ENCODE data around the gene LDB3. TPM values are rescaled to one million over a fixed set of nuclear protein-coding genes. Genes with fewer than 3 reads are reported as not detected.

Gene LDB3
- total RNA-seq, 1 donor from 2014 or later: 0.46 TPM

DNA sequence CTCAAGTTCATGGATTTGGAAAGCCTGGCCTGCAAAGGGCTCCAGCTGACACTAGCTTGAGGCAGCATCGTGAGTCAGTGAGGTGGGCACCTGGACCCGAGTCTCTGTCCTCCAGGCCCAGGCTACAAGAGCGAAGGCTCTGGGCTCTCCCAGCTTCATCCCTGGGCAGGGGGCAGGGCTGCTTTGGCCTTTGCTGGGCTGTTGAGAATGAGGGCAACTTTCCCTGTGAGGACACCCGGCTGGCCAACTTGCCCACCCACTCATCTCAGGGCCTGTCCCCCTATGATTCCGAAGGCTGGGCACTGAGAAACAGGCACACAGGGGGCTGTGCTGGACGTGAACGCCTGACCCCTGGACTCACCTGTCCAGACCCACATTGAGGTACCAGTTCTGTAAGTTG lies 24.4 kb downstream of the LDB3 start:
- H3K4me3 Mint-ChIP-seq (ENCODE audit: unreplicated experiment): no peak overlapping the region
- peaks cover 4% of the 10 kb centered on the region for H3K27me3 Mint-ChIP-seq (ENCODE audit: unreplicated experiment)
- H3K9me3 Mint-ChIP-seq (ENCODE audit: unreplicated experiment): no peaks in the 10 kb centered on the region
- H3K27ac Mint-ChIP-seq (ENCODE audit: unreplicated experiment): no peak overlapping the region
- H3K4me1 Mint-ChIP-seq (ENCODE audit: unreplicated experiment): peaks cover 51% of the 10 kb centered on the region
- no peak for DNase-seq (ENCODE audit: extremely low spot score, unreplicated experiment)
- TF ChIP-seq, protein P1, sequence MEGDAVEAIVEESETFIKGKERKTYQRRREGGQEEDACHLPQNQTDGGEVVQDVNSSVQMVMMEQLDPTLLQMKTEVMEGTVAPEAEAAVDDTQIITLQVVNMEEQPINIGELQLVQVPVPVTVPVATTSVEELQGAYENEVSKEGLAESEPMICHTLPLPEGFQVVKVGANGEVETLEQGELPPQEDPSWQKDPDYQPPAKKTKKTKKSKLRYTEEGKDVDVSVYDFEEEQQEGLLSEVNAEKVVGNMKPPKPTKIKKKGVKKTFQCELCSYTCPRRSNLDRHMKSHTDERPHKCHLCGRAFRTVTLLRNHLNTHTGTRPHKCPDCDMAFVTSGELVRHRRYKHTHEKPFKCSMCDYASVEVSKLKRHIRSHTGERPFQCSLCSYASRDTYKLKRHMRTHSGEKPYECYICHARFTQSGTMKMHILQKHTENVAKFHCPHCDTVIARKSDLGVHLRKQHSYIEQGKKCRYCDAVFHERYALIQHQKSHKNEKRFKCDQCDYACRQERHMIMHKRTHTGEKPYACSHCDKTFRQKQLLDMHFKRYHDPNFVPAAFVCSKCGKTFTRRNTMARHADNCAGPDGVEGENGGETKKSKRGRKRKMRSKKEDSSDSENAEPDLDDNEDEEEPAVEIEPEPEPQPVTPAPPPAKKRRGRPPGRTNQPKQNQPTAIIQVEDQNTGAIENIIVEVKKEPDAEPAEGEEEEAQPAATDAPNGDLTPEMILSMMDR (IDR thresholded peaks at IDR 0.05): no peak
- no peaks in the 10 kb centered on the region for H3K36me3 Mint-ChIP-seq (ENCODE audit: unreplicated experiment)

DNA sequence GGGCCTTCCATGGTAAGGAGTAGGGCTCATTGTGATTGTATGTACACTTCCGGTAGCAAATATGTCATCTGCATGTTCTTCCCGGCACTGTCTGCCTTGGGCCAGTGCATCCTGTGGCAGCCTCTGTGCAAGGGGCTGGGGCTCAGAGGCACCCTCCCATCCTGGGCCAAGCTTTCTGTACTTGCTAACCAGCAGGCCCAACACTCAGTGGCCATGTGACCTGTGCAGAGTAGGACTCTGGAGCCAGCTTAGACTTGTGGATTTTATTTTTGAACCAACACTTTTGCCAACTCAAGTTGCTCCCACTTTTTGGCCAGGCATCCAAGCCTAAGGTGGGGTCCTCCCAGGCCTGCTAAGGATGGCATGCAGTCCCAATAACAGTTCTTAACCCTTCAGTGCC lies 25.0 kb downstream of the LDB3 start:
- no peaks in the 10 kb centered on the region for H3K36me3 Mint-ChIP-seq (ENCODE audit: unreplicated experiment)

DNA sequence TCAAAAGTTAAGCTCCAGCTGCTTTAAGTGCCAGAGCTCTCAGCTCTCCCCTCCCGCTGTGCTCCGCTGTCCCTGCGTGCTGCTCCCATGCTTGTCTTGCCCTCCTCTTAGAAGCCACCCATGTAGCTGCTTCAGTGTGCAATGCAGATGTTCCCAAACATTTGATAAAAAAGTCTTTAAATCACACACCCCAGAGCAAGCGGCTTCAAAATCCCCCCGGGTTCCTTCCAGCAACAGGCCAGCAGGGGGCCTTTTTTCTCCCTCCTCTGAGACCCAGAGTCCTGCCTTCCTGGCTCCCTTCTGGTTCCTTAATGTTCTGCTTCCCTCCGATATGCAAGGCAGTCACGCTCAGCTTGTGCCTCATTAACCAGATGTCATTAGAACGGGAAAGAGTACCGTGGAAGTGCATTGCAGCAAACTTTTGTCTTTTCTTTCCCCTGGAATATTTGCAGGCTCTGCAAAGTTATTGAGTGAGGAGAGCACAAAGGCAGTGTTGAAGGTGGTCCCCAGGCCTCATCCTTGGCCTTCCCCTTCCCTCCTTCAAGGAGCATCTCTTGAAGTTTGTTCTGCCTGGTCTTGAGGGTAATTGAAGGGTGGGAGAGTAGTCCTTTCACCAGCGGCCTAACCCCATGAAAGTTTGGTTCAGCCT lies 25.5 kb downstream of the LDB3 start:
- H3K27ac Mint-ChIP-seq (ENCODE audit: unreplicated experiment): peak overlapping the region; percentile 52
- H3K9me3 Mint-ChIP-seq (ENCODE audit: unreplicated experiment): no peaks in the 10 kb centered on the region
- peak overlapping the region; percentile 60 for H3K4me3 Mint-ChIP-seq (ENCODE audit: unreplicated experiment)
- peaks cover 4% of the 10 kb centered on the region for H3K27me3 Mint-ChIP-seq (ENCODE audit: unreplicated experiment)
- TF ChIP-seq, protein P1 (IDR thresholded peaks at IDR 0.05): peak; percentile 71
- no peak for DNase-seq (ENCODE audit: extremely low spot score, unreplicated experiment)
- peaks cover 40% of the 10 kb centered on the region for H3K4me1 Mint-ChIP-seq (ENCODE audit: unreplicated experiment)
- no peaks in the 10 kb centered on the region for H3K36me3 Mint-ChIP-seq (ENCODE audit: unreplicated experiment)

More for the DNA sequence above, 25.0 kb downstream of the LDB3 start:
- TF ChIP-seq, protein P1 (IDR thresholded peaks at IDR 0.05): no peak
- DNase-seq (ENCODE audit: extremely low spot score, unreplicated experiment): no peak
- peaks cover 4% of the 10 kb centered on the region for H3K27me3 Mint-ChIP-seq (ENCODE audit: unreplicated experiment)
- H3K4me1 Mint-ChIP-seq (ENCODE audit: unreplicated experiment): peaks cover 45% of the 10 kb centered on the region
- peak overlapping the region; percentile 52 for H3K27ac Mint-ChIP-seq (ENCODE audit: unreplicated experiment)
- no peak overlapping the region for H3K4me3 Mint-ChIP-seq (ENCODE audit: unreplicated experiment)
- H3K9me3 Mint-ChIP-seq (ENCODE audit: unreplicated experiment): no peaks in the 10 kb centered on the region

DNA sequence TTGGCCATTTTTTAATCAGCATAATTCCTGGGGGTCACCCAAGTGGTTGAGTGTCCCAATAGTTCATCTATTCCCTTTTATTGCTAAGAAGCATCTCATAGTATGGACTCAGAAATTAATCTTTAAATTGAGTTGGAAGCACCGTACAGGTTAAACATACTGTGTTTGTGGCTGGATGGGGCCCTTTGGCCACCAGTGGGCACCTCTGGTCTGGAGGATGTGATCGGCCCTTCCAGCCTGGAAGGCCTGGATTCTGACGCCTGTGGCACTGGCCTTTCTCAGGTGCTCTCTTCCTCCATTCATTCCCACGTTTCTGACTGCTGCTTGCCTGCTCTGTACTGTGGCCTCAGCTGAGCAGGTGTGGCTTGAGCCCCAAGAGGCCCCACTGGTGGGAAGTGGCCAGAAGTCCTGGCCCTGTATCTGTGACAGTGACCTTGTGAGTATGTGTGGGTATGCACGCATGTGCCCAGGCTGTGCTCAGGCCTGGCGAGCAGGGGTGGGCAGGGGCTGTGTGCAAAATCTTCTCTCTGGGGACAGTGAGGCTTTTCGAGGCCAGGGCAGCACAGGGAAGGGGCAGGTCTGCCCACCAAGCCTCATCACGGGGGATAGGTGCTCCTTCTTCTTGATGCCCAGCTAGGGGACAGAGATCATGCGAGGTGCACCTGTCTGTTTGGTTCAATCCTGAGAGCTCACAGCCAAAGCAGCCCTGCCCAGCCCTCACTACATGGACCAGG lies 30.1 kb downstream of the LDB3 start:
- H3K4me3 Mint-ChIP-seq (ENCODE audit: unreplicated experiment): no peak overlapping the region
- no peak for DNase-seq (ENCODE audit: extremely low spot score, unreplicated experiment)
- no peaks in the 10 kb centered on the region for H3K9me3 Mint-ChIP-seq (ENCODE audit: unreplicated experiment)
- TF ChIP-seq, protein P1 (IDR thresholded peaks at IDR 0.05): peak; percentile 9
- no peak overlapping the region for H3K27ac Mint-ChIP-seq (ENCODE audit: unreplicated experiment)
- H3K36me3 Mint-ChIP-seq (ENCODE audit: unreplicated experiment): no peaks in the 10 kb centered on the region
- peaks cover 14% of the 10 kb centered on the region for H3K4me1 Mint-ChIP-seq (ENCODE audit: unreplicated experiment)
- H3K27me3 Mint-ChIP-seq (ENCODE audit: unreplicated experiment): peaks cover 4% of the 10 kb centered on the region

DNA sequence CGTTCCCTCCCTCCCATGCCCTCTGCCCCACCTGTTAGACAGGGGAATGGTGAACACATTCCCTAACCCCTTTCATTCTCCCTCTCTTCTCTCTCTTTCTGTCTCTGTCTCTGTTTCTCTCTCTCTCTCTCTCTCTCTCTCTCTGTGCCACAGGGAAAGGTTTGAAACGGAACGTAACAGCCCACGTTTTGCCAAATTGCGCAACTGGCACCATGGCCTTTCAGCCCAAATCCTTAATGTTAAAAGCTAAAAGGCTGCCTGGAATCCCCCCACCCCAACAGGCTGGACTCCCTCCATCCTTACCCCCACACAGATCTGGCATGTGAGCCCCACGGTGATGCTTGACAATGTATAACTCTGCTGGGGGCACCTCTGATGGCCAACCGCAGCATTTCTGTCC lies 30.8 kb downstream of the LDB3 start:
- H3K27me3 Mint-ChIP-seq (ENCODE audit: unreplicated experiment): peaks cover 4% of the 10 kb centered on the region
- no peak overlapping the region for H3K27ac Mint-ChIP-seq (ENCODE audit: unreplicated experiment)
- TF ChIP-seq, protein P1 (IDR thresholded peaks at IDR 0.05): no peak
- no peaks in the 10 kb centered on the region for H3K9me3 Mint-ChIP-seq (ENCODE audit: unreplicated experiment)
- H3K4me3 Mint-ChIP-seq (ENCODE audit: unreplicated experiment): no peak overlapping the region
- H3K4me1 Mint-ChIP-seq (ENCODE audit: unreplicated experiment): peaks cover 7% of the 10 kb centered on the region
- no peak for DNase-seq (ENCODE audit: extremely low spot score, unreplicated experiment)
- no peaks in the 10 kb centered on the region for H3K36me3 Mint-ChIP-seq (ENCODE audit: unreplicated experiment)

Data from osteocyte (in vitro differentiated cells).